Endothelial cell of umbilical vein (primary cell): Measurements from ENCODE around the gene ZNF273. TPM values are rescaled to one million over a fixed set of nuclear protein-coding genes. Genes with fewer than 3 reads are reported as not detected.

Source experiments
- BruUV-seq: library from RNA; stranded (reverse); fragments of 400-500 nt; replicated peaks from 2 replicates; lab custom pipeline; 2021; lab: Mats Ljungman, UMichigan
- CTCF ChIA-PET: fragments of 300-600, 350-600 bp; sonication (Branson Sonifier 250); formaldehyde crosslinking; loops from one replicate; lab custom pipeline; 2021; ENCODE audit warnings: antibody characterized with exemption, inconsistent platforms; lab: Charles Lee
- POLR2A ChIA-PET: fragments of 300-600, 350-600 bp; sonication (Branson Sonifier 250); formaldehyde crosslinking; loops from one replicate; lab custom pipeline; 2021; ENCODE audit warnings: antibody characterized with exemption, inconsistent platforms; lab: Charles Lee
- DNase-seq: peaks from one replicate; pipeline ENCODE4 v3.0.0-alpha.2; 2011; ENCODE audit warnings: low read depth, low spot score
- FAIRE-seq: peaks from 2 replicates; lab custom pipeline; 2011; peaks lifted over from hg19 to GRCh38; lab: Jason Lieb, UNC
- H2AFZ ChIP-seq: 2 replicates; pipeline ENCODE4 v1.6.0; 2012; ENCODE audit warnings: low read depth, low read length, control low read depth, inconsistent platforms
- H3K27ac ChIP-seq: 2 replicates; pipeline ENCODE4 v1.5.1; 2011; ENCODE audit warnings: low read depth, mild to moderate bottlenecking, control low read depth, low read length, moderate library complexity; ENCODE audit not compliant: insufficient read depth
- H3K27me3 ChIP-seq, 2 experiments: 2 replicates each; pipeline versions ENCODE4 v1.6.0 to v1.6.1; 2011; ENCODE audit warnings: low read length in 2 of 2, mixed read lengths in 1 of 2; ENCODE audit not compliant: control insufficient read depth in 2 of 2, insufficient read depth in 2 of 2
- H3K36me3 ChIP-seq, 2 experiments: 2 replicates in 1 of 2; 3 replicates in 1 of 2; pipeline ENCODE4 v1.5.1; 2011; ENCODE audit warnings: low read length in 2 of 2, mild to moderate bottlenecking in 1 of 2, moderate library complexity in 1 of 2; ENCODE audit not compliant: control insufficient read depth in 2 of 2, insufficient read depth in 2 of 2; ENCODE audit errors: extremely low read depth in 1 of 2
- H3K4me1 ChIP-seq: 3 replicates; pipeline ENCODE4 v1.5.1; 2011; ENCODE audit warnings: mild to moderate bottlenecking, low read length; ENCODE audit not compliant: control insufficient read depth, insufficient read depth; ENCODE audit errors: extremely low read depth
- H3K4me2 ChIP-seq: 2 replicates; pipeline ENCODE4 v1.6.1; 2011; ENCODE audit warnings: low read length, control low read depth, mixed read lengths; ENCODE audit not compliant: insufficient read depth
- H3K4me3 ChIP-seq, 3 experiments: fragments of 200-600 bp in 1 of 3; sonication (generic), shearing (Covaris generic) in 1 of 3; replicated peaks in 1 of 3; 2 replicates each; pipeline ENCODE4 v1.5.1; 2011 to 2016; ENCODE audit warnings: control low read depth in 3 of 3, low read length in 3 of 3, mild to moderate bottlenecking in 2 of 3, inconsistent platforms in 1 of 3, low read depth in 1 of 3, moderate library complexity in 1 of 3; ENCODE audit not compliant: insufficient read depth in 1 of 3
- H3K79me2 ChIP-seq: 2 replicates; pipeline ENCODE4 v1.6.0; 2012; ENCODE audit warnings: low read length, inconsistent platforms; ENCODE audit not compliant: control insufficient read depth, insufficient read depth
- H3K9ac ChIP-seq: replicated peaks from 2 replicates; pipeline ENCODE3; 2011; ENCODE audit warnings: low read length, control low read depth; ENCODE audit not compliant: insufficient read depth; ENCODE audit errors: extremely low read depth
- H3K9me1 ChIP-seq: replicated peaks from 3 replicates; pipeline ENCODE4 v1.6.0; 2011; ENCODE audit warnings: mild to moderate bottlenecking, low read length; ENCODE audit not compliant: control insufficient read depth, insufficient read depth; ENCODE audit errors: extremely low read depth
- H3K9me3 ChIP-seq: replicated peaks from 2 replicates; pipeline ENCODE4 v1.5.1; 2012; ENCODE audit warnings: low read length, inconsistent platforms; ENCODE audit not compliant: control insufficient read depth, insufficient read depth
- H4K20me1 ChIP-seq: replicated peaks from 2 replicates; pipeline ENCODE3; 2011; ENCODE audit warnings: mild to moderate bottlenecking, low read length; ENCODE audit not compliant: control insufficient read depth, insufficient read depth; ENCODE audit errors: extremely low read depth
- CTCF ChIP-seq, 2 donors: IDR thresholded peaks; 1 replicate in 1 of 2; 2 replicates in 1 of 2; pipeline ENCODE4 v1.5.1; 2011; ENCODE audit warnings: low read length in 2 of 2, mild to moderate bottlenecking in 2 of 2, moderate library complexity in 2 of 2, control low read depth in 1 of 2, inconsistent platforms in 1 of 2, low read depth in 1 of 2; ENCODE audit not compliant: insufficient read depth in 1 of 2; ENCODE audit errors: extremely low read depth in 1 of 2
- EZH2 ChIP-seq: IDR thresholded peaks from 2 replicates; pipeline ENCODE4 v1.6.1; 2012; ENCODE audit warnings: borderline replicate concordance, low read depth, mild to moderate bottlenecking, moderate library complexity, low read length, inconsistent platforms; ENCODE audit not compliant: severe bottlenecking
- FOS ChIP-seq: IDR thresholded peaks from 2 replicates; pipeline ENCODE4 v1.6.1; 2011; ENCODE audit warnings: mild to moderate bottlenecking, low read length, moderate library complexity, borderline replicate concordance; ENCODE audit not compliant: insufficient read depth
- GATA2 ChIP-seq: IDR thresholded peaks from 2 replicates; pipeline ENCODE4 v1.7.0; 2011; ENCODE audit warnings: low read depth, mild to moderate bottlenecking, moderate library complexity, mixed read lengths, low read length; ENCODE audit not compliant: insufficient read length, insufficient read depth
- JUN ChIP-seq: IDR thresholded peaks from 2 replicates; pipeline ENCODE4 v1.6.1; 2011; ENCODE audit warnings: borderline replicate concordance, low read depth; ENCODE audit not compliant: insufficient read length, insufficient read depth
- MAX ChIP-seq: IDR thresholded peaks from 2 replicates; pipeline ENCODE4 v1.6.1; 2011; ENCODE audit not compliant: insufficient read depth, insufficient read length
- MYC ChIP-seq: IDR thresholded peaks from one replicate; pipeline ENCODE4 v1.6.1; 2011; ENCODE audit warnings: mild to moderate bottlenecking, low read depth, low read length
- POLR2A ChIP-seq: IDR thresholded peaks from 2 replicates; pipeline ENCODE4 v1.6.1; 2012; ENCODE audit warnings: low read depth, mild to moderate bottlenecking, control low read depth, low read length
- POLR2AphosphoS5 ChIP-seq: IDR thresholded peaks from 2 replicates; pipeline ENCODE4 v1.6.1; 2012; ENCODE audit warnings: low read depth, mild to moderate bottlenecking, control low read depth, low read length, moderate library complexity; ENCODE audit not compliant: insufficient read depth
- dilution Hi-C: fragments of 300-500 bp; cut with MboI; formaldehyde crosslinking; loops from one replicate; pipeline ENCODE4 v1.15.0; 2019; ENCODE audit warnings: low sequenced_read_pairs; ENCODE audit not compliant: extremely low pct_ligation_motif_present
- intact Hi-C: fragments of 100-400 bp; cut with micrococcal nuclease; formaldehyde crosslinking; loops from one replicate; pipeline ENCODE4 v1.10.0; 2022
- polyA plus RNA-seq, 4 experiments: library from polyadenylated mRNA; depleted of rRNA in 3 of 4; stranded (reverse) in 3 of 4; unstranded in 1 of 4; fragments of >200 nt; gene quantifications; 2 replicates each; pipeline versions ENCODE4 v1.2.1 to v1.2.3, GENCODE V29; 2011 to 2012; ENCODE audit warnings: missing spikeins in 1 of 4
- total RNA-seq: library from RNA; stranded (reverse); gene quantifications from 2 replicates; pipeline ENCODE4 v1.2.3, GENCODE V29; 2021

ZNF273 gene
- total and polyA plus RNA-seq, 2 donors (not counting 3 experiments of a cell fraction or from before 2014, with no cell fraction given): 1.4 to 4.1 TPM

- ChIA-PET POLR2A (no interaction called here), CTCF (no interaction called here)
- Histone ChIP-seq H3K9me3 (no peaks in the 10 kb centered on the region), H3K27me3 (no peaks in the 10 kb centered on the region), H3K79me2 (no peaks in the 10 kb centered on the region), H3K27ac (no peak overlapping the region), H3K4me2 (no peak overlapping the region), H3K36me3 (no peaks in the 10 kb centered on the region), H3K9ac (no peak overlapping the region), H2AFZ (no peak overlapping the region), H3K4me1 (no peaks in the 10 kb centered on the region), H4K20me1 (no peaks in the 10 kb centered on the region), H3K4me3 (no peak overlapping the region), H3K9me1 (no peaks in the 10 kb centered on the region)
- FAIRE-seq: no peak
- no peak for DNase-seq
- intact Hi-C loops: no loop called here
- dilution Hi-C loops: no loop called here
- TF ChIP-seq MYC: no peak
- TF ChIP-seq EZH2: no peak
- no peak for TF ChIP-seq JUN
- no peak for TF ChIP-seq MAX
- TF ChIP-seq POLR2A: no peak
- no peak for TF ChIP-seq CTCF (IDR thresholded peaks at IDR 0.05; ENCODE audit: extremely low read depth in 1 of 2, insufficient read depth in 1 of 2, low read depth in 1 of 2, low read length in 2 of 2)
- no peak for TF ChIP-seq GATA2
- TF ChIP-seq POLR2AphosphoS5: no peak
- no peak for TF ChIP-seq FOS
- no TSS peak for BruUV-seq
These were observed 29.9 kb upstream of the ZNF273 start for GRCh38 chr7:64873155-64873500.
